Stimulated activated CD8-positive, alpha-beta memory T cell treated with anti-CD3 and anti-CD28 coated beads, Interleukin-7, amount 100 ng/mL, for 4 hours (primary cell): ENCODE results near the gene SCFD2.
"Not testable (repeated sequence)": the region's sequence is repeated elsewhere in the genome, so short reads cannot be mapped to it uniquely, and the experiment has no call there.

Experiments used
- DNase-seq, 2 donors: peaks; one replicate each; pipeline ENCODE4 v3.0.0-alpha.2; 2020; ENCODE audit warnings: low read depth in 2 of 2

Gene SCFD2

DNA sequence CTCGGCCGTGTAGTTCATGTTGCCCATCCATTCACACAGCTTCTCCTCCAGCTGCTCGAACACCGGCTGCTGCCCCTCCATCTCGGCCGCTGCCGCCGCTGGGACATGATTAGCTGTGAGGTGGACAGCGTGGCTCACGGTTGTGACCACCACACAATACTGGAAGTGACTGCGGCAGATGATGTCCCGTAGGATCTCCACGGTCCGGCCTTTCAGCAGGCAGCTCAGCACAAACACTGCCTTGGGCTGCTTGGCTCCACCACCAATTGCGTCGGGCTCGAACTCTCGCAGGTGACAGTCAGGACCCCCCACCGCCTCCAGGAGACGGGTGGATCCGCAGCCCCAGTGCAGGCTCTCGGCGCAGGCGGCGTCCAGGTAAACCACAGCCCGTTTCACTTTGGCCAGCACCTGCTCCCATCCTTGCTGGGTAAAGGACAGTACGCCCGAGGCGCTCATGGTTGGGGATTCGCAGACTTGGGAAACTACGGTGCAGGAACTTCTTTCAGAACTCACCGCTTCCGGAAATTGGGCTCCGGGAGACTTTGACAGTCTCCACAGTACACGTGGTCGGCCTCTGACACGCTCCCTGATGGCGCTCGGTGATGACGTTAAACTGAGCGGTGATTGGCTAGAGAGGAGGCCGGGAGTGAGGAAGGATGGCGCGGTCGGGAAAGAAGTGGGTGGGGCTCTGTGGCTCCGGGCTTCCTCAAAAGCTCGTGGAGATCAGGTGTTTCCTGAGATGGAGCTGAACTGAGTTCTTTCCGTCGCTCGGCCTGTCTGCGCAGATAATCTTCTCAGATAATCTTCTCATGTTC, at the start of gene SCFD2:
Gene SCFD2 (minus strand): TSS at position 576 of the 815 bp plus-strand sequence.
- DNase-seq, result peak; percentile 92 to 96

DNA sequence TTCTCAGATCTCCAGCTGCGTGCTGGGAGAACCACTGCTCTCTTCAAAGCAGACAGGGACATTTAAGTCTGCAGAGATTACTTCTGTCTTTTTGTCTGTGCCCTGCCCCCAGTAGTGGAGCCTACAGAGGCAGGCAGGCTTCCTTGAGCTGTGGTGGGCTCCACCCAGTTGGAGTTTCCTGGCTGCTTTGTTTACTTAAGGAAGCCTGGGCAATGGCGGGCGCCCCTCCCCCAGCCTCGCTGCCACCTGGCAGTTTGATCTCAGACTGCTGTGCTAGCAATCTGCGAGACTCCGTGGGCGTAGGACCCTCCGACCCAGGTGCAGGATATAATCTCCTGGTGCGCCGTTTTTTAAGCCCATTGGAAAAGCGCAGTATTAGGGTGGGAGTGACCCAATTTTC, 43.6 kb upstream of the SCFD2 start:
- DNase-seq, result not testable (repeated sequence)

DNA sequence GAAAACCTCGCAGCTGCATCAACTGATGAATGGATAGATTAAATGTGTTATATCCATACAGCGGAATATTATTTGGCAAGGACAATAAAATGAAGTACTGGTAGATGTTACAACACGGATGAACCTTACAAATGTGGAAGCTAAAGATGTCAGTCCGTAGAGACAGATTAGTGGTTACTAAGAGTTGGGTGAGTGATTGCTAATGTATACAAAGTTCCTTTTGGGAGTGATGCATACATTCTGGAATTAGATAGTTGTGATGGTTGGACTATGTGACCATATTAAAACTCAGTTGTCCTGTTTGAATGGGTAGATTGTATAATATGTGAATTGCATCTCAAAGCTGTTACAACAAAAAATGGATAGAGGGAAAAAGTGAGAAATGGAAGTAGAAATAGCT, 14.4 kb upstream of the SCFD2 start:
- no peak for DNase-seq

DNA sequence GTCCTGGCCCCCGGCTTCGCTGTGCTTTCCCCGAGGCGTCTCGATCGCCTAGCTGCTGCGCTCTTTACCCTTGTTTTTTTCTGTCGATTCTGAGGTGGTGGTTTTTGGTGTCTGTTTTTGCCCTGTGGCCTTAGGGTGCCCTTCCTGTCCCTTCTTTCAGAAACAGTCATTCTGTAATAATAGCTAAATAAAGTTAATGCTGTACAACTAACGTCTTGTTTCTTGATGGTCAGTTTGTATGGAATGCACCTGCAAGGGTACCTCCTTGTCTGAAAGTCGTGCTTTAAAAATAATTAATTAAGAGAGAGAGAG, 12.3 kb upstream of the SCFD2 start:
- no peak for DNase-seq

DNA sequence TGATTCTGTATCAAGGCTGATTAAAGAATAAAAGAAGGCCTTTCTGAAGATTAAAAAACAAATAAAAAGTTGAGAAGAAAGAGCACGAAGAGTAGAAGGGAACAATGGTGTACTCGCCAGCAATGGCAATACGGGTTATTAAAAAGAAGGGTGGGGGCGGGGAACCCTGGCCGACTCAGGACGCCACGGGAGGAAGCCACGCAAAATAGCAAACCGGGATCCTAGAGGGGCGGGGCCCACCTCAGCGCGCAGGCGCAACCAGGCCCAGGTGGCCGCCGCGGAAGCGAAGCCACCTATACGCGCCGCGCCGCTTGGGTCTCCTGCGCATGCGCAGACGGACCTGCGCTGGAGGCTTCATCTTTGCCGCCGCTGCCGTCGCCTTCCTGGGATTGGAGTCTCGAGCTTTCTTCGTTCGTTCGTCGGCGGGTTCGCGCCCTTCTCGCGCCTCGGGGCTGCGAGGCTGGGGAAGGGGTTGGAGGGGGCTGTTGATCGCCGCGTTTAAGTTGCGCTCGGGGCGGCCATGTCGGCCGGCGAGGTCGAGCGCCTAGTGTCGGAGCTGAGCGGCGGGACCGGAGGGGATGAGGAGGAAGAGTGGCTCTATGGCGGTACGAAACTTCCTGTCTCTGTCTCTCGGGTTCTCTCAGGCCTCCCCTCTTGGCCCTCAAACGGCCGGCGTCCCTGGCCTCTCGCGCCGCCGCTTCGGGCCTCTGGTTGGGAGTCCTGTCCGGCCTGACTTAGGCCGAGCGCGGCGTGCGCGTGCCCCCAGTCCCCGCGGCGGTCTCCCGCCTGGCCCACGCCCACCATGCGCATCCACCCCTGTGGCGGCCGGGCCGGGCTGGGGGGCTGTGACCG, 11.7 kb upstream of the SCFD2 start, which contains the start of gene FIP1L1:
Gene FIP1L1 (plus strand): TSS at position 323 of the 852 bp plus-strand sequence. CDS start 198 bp downstream, at position 521.
- peak; percentile 88 to 95 for DNase-seq

DNA sequence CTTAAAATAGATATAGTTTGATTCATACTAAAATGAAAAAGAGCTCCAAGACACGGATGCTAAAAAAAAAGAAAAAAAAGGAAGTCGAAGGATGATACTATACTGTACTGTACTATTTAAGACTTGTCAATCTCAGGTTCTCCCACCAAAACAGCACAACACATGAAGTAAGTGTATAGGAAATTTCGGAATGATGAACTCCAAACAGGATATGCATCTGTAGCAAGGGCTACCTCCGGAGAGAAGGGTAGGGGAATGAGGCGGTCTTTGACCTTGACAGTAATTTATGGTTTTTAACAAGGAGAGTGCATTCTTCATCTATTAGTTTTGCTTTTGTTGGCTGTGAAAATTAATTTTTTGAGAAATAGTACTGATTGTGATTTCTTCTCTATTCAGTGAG, 11.0 kb upstream of the SCFD2 start:
- DNase-seq, result no peak

DNA sequence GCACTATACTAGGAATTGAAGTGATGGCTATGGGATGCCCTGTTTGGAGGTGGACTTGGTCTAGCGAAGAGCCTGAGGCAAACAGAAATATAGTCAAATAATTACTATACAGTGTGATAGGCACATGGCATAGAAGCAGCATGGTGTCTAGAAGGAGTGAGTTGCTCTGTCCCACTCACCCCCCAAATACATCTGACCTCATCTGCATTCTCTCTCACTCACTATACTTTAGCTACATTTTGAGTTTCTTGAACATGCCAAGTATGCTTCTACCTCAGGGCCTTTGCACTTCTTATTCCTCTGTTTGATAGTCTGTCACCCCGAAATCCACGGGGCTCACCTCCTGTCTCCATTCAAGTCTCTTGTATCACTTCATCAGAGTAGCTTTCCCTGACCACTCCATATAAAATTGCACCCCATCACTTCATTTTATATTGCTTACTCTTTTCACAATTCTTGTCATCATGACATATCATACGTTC, 9.0 kb upstream of the SCFD2 start:
- no peak for DNase-seq

DNA sequence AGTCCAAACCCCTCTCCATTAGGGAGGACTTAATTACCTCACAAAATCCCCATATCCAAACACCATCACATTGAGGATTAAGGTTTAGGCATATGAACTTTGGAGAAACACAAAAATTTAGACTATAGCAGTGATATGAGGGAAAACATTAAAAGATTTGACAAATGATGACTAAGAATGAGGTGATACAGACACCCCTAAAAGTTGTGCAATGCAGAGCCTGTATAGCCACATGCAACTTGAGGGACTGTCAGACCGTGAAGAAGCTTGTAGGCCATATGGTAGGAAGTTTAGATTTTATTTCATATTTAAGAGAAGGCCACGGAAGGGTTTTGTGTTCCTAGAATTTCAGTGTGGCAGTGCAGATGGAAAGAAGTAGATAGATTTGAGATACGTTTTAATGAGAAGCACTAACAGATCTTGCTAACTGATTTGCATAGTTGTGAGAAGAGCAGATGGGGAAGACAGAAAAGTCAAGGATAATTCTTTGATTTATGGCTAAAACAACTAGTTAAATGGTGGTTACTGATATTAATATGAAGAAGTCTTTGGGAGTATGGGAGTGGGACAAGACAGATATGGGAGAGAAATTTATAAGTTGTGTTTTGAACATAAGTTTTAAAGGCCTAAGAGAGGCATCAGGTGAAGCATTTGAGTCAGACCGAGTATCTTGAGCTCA, 6.1 kb upstream of the SCFD2 start:
- no peak for DNase-seq

DNA sequence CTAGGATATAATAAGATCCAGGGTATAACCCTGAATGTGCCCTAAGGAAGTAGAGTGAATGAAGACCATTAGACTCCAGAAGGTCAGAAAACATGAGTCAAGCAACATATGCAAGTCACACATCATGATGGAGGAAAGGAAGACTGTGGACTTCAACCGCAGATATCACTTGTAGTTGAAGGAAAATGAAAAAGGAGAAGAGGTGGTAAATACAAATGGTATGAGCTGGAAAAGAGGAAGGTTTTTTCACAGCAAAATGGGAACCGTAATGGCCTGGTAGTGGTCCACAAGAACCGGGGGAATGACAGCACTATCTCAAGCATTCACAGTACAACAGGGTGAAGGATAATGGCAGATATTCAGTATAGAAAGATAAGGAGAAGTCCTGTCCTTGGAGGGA, 5.2 kb upstream of the SCFD2 start:
- no peak for DNase-seq

DNA sequence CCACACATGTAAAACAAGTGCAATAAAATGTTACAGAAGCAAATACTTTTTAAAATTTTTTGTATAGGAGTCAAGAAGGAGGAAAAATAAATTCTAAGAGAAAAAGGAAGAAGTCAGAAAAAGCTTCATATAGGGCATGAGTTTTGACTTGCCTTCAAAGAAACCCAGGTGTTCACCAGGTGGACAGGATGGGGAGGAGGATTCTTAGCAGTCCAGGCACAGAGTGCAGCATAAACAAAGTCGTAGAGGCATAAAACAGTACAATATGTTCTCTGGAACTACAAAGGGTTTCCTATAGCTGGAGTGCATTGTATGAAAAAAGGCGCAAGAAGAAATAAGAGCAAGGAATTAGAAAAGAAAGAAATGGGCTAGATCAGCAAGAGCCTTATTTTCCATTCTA, 1.9 kb upstream of the SCFD2 start:
- no peak for DNase-seq

DNA sequence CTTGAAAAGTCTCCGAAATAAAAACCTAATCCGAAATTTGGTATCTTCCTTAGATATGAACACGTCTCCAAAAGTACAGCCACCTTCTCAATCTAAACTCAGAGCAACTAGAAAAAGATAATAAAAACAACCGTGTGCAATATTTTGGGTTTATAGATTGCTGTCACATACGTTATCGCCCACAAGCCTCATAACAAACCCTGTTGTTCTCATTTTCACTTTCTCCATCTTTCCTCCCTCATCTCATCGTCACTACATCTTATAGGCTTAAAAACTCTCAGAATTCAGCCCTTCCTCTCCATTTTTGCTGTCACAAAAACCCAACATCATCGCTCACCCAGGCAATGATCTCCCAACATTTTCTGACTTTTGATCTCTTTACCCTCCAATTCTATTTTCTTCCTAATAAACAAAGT, 448 bp upstream of the SCFD2 start:
- no peak for DNase-seq

DNA sequence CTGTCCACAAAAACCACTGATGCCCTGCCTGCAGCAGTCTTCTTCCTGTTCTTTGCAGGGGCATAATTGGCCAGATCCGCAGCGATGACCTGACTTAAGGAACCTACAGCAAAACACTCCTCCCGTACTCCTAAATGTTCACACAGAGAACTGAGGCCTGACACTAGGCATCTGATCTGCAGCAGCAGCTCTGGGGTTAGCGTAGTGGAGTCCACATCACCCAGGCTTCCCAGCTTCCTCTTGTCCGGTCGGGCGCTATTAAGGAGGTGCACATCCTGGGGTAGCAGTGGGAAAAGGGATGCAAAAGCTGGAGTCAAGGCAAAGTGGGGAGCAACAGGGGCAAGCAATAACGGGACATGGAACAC, 758 bp downstream of the SCFD2 start:
- DNase-seq, result no peak

DNA sequence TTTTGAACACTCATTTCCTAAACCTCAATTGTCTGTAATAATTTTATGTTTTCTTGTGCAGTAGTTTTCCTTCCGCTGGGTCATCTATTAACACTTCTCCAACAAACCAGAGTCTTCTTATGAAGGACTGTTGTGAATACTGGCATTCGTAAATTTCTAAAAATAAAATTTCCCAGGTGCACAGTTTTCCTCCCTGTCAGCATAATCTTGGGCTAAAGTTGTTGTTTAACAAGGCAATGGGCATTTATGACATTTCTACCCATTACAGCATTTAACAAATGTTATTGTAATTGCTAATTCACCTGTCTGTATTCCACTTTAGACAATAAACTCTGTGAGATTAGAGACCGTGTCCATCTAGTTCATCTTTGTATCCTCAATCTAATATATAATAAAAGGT, 1.2 kb downstream of the SCFD2 start:
- no peak for DNase-seq

DNA sequence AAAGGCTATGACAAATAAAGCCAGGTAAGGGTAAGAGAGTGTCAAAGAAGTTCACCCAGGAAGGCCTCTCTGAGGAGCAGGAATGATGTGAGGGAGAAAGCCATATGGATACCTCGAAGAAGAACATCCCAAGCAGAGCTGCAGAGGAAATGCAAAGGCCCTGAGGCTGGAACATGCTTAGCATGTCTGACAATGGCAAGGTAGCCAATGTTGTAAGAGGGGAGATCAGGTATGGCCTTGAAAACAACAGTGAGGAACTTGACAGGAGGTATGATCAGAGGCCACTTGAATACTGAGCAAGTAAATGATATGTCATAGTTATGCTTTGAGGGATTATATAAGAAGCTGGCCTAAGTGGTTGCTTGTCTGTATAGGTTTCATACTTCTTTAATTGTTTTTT, 3.8 kb downstream of the SCFD2 start:
- no peak for DNase-seq

DNA sequence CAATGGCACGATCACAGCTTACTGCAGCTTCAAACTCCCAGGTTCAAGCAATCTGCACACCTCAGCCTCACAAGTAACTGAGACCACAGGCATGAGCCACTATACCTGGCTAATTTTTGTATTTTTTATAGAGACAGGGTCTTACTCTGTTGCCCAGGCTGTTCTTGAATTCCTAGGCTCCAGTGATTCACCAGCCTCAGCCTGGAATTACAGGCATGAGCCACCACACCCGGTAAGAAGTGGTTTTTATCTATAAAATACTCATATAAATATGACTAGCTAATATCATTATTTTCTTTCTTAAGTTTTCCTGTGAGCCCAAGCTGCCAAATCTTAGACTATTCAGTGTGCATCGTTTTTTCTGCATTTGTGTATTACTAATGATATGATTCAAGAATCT, 4.4 kb downstream of the SCFD2 start:
- no peak for DNase-seq

DNA sequence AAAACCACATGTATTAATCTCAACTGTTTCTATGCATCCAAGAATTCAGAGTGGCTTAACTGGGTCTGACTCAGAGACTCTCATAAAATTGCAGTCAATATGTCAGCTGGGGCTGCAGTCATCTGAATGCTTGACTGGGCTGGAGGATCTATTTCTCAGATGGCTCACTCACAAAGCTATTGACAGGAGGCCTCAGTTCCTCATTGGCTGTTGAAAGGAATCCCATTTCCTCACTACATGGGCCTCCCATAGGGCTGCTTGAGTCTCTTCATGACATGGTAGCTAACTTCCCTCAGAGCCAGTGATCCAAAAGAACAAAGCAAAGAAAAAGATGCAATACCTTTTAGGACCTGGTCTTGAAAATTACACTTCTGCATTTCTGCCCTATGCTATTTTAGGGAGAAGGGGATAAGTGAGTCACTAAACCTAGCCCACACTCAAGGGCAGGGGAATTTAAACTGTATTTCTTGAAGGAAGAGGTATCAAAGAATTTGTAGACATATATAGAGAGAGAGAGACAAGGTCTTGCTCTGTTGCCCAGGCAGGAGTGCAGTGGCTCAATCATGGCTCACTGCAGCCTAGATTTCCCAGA, 9.8 kb downstream of the SCFD2 start:
- DNase-seq, result no peak

DNA sequence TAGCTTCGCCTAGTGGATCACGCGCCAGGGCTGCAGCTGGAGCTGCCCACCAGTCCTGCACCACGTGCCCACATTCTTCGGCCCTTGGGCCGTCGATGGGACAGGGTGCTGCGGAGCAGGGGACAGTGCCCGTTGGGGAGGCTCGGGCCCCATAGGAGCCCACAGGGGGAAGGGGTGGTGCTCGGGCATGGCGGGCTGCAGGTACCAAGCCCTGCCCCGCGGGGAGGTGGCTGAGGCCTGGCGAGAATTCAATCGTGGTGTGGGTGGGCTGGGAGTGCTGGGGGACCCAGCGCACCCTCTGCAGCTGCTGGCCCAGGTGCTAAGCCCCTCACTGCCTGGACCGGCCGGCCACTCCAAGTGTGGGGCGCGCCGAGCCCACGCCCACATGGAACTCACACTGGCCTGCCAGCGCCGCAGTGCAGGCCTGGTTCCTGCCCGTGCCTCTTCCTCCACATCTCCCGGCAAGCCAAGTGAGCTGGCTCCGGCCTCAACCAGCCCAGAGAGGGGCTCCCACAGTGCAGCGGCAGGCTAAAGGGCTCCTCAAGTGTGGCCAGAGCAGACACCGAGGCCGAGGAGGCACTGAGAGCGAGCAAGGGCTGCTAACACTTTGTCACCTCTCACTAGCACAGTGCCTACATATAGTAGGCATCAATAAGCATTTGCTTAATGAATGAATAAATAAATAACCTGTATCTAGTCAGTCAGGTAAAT, 11.7 kb downstream of the SCFD2 start:
- DNase-seq, result no peak

DNA sequence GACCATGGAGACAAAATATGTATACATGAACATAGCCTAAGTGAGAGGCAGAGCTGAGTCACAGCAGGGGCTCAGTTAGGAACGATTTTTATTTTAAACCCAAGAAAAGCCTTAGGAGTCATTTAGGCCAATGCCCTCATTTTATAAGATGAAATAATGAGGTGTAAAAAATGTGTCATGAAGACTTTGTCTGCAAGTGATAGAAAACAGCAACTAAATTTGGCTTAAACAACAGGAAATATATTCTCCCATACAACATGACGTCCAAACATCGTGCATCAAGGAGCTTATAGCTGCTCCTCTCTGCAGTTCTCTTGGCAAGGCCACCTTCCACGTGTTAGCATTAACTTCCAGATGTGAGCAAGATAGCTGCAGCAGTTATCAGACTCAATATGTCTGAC, 16.8 kb downstream of the SCFD2 start:
- no peak for DNase-seq

DNA sequence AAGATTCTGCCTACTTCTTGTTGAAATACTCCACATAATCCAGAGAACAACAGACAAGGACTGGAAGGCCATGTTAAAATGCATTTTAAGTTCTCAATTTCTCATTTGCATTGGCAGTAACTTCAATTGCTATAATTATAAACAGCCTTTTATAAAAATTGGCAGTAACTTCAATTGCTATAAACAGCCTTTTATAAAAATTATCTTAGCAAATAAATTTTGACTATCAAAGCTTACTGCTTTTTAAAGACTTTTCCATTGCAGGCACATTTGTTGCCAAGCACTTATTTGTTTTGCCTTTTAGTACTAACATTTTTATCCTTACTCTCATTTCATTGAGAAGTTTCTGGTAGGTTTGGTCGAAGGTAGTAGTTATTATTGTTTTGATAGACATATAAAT, 17.8 kb downstream of the SCFD2 start:
- DNase-seq, result no peak

DNA sequence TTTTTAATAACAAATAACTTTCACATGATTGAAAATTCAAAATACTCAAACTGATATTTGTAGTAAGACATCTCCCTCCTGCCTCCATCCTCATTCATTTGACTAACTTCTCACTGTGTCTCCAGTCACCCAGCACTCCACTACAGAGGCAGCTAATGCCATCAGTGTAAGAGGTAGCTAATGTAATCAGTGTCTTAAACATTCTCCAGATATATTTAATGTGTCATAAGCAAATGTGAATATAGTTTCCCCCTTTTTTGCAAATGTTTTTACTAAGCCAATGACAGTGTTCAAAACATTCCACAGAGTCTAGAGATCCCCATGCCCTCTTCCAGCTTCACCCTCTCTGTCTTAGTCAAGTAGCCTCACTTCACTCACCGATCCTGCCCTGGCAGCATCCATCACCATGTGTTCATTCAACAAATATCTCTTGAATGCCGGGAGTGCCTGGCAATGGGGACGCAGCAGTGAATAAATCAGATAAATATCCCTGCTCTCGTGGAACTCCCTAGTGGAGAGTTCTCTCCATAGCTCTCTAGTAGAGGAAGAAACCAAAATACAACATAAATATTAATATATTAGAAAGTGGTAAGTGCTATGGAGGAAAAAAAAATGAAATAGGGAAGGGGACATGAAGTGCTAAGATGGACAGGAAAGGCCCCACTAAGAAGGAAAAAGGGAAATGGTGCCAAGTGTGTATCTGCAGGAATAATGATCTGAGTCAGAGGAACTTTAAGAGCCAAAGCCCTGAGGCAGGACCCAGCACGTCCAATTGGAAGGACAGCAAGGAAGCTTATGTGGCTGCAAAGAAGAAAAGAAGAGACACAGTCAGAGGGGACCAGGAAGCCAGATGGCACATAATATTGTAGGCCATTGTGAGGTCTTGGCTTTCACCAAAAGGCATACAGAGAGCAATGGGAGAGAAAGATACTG, 18.7 kb downstream of the SCFD2 start:
- DNase-seq, result no peak
